WTC11 (cell line): ENCODE results near the gene IL1RAP. TPM values are rescaled to one million over a fixed set of nuclear protein-coding genes. Genes with fewer than 3 reads are reported as not detected.

ENCODE experiments used
- ATAC-seq: fragments of 200-7000 bp; cut with Tn5 transposase; 2 replicates; pipeline ENCODE4 v1.10.0; 2021; ENCODE audit warnings: mild to moderate bottlenecking, moderate library complexity
- CTCF ChIA-PET: fragments of 300-600 bp; sonication (Branson Sonifier 250); formaldehyde crosslinking; loops from one replicate; lab custom pipeline; 2021; ENCODE audit warnings: antibody characterized with exemption; lab: Charles Lee
- POLR2A ChIA-PET: fragments of 350-600 bp; sonication (Branson Sonifier 250); formaldehyde crosslinking; loops from one replicate; lab custom pipeline; 2021; ENCODE audit warnings: antibody characterized with exemption; lab: Charles Lee
- DNase-seq: peaks from one replicate; pipeline ENCODE4 v3.0.0; 2021; ENCODE audit warnings: low spot score
- H3K27ac Mint-ChIP-seq: 2 replicates; pipeline ENCODE4 v1.8.0; 2021; ENCODE audit warnings: mixed read lengths
- H3K27me3 Mint-ChIP-seq: 2 replicates; pipeline ENCODE4 v1.8.0; 2021; ENCODE audit warnings: low read depth, mild to moderate bottlenecking, moderate library complexity, mixed read lengths
- H3K36me3 Mint-ChIP-seq: 2 replicates; pipeline ENCODE4 v1.8.0; 2021; ENCODE audit warnings: mixed read lengths
- H3K4me1 Mint-ChIP-seq: 2 replicates; pipeline ENCODE4 v1.8.0; 2022; ENCODE audit warnings: mixed read lengths
- H3K4me3 Mint-ChIP-seq: 2 replicates; pipeline ENCODE4 v1.8.0; 2021; ENCODE audit warnings: mild to moderate bottlenecking, moderate library complexity, mixed read lengths
- H3K9me3 Mint-ChIP-seq: 2 replicates; pipeline ENCODE4 v1.8.0; 2021; ENCODE audit warnings: mixed read lengths
- GABPB1 ChIP-seq: sonication (generic); formaldehyde crosslinking; IDR thresholded peaks from 2 replicates; pipeline ENCODE4 v1.8.1; 2023; ENCODE audit warnings: mild to moderate bottlenecking, missing genetic modification reagents
- JAZF1 ChIP-seq: fragments of 250-450 bp; sonication (Bioruptor Pico); IDR thresholded peaks from 2 replicates; pipeline ENCODE4 v1.9.0; 2021; ENCODE audit warnings: moderate library complexity, mild to moderate bottlenecking, inconsistent platforms
- NFATC4 ChIP-seq: fragments of 250-450 bp; sonication (Bioruptor Pico); IDR thresholded peaks from 2 replicates; pipeline ENCODE4 v1.9.0; 2021; ENCODE audit warnings: mild to moderate bottlenecking
- NR2C2 ChIP-seq: sonication (generic); formaldehyde crosslinking; IDR thresholded peaks from 2 replicates; pipeline ENCODE4 v1.8.0; 2022; ENCODE audit warnings: mild to moderate bottlenecking, missing genetic modification reagents
- SMAD3 ChIP-seq: sonication (generic); formaldehyde crosslinking; IDR thresholded peaks from 2 replicates; pipeline ENCODE4 v1.8.0; 2022; ENCODE audit warnings: missing genetic modification reagents, mild to moderate bottlenecking, borderline replicate concordance
- SMAD4 ChIP-seq: sonication (generic); formaldehyde crosslinking; IDR thresholded peaks from 2 replicates; pipeline ENCODE4 v1.8.0; 2022; ENCODE audit warnings: mild to moderate bottlenecking, missing genetic modification reagents
- SP1 ChIP-seq: sonication (generic); formaldehyde crosslinking; conservative IDR thresholded peaks from 2 replicates; pipeline ENCODE4 v1.8.1; 2022; ENCODE audit warnings: missing genetic modification reagents
- TCF7 ChIP-seq: sonication (generic); formaldehyde crosslinking; IDR thresholded peaks from 2 replicates; pipeline ENCODE4 v1.8.0; 2022; ENCODE audit warnings: mild to moderate bottlenecking, low read depth, missing genetic modification reagents, moderate library complexity
- ZNF219 ChIP-seq: sonication (generic); formaldehyde crosslinking; IDR thresholded peaks from 2 replicates; pipeline ENCODE4 v1.8.0; 2023; ENCODE audit warnings: missing genetic modification reagents, mild to moderate bottlenecking, borderline replicate concordance
- ZNF416 ChIP-seq: fragments of 250-450 bp; sonication (Bioruptor Pico); IDR thresholded peaks from 2 replicates; pipeline ENCODE4 v1.9.0; 2021; ENCODE audit warnings: mild to moderate bottlenecking, inconsistent platforms
- total RNA-seq: library from RNA; stranded (reverse); gene quantifications from 3 replicates; pipeline ENCODE4 v1.2.3, GENCODE V29; 2021
- TF ChIP-seq, protein P1 (sequence below): sonication (generic); formaldehyde crosslinking; IDR thresholded peaks from 2 replicates; pipeline ENCODE4 v1.8.0; 2023; ENCODE audit warnings: missing genetic modification reagents, mild to moderate bottlenecking, borderline replicate concordance
- TF ChIP-seq, protein P2 (sequence below): sonication (generic); formaldehyde crosslinking; IDR thresholded peaks from 2 replicates; pipeline ENCODE4 v1.8.1; 2022; ENCODE audit warnings: mild to moderate bottlenecking, moderate library complexity, missing genetic modification reagents
- TF ChIP-seq, protein P3 (sequence below): sonication (generic); formaldehyde crosslinking; IDR thresholded peaks from 2 replicates; pipeline ENCODE4 v1.8.0; 2023; ENCODE audit warnings: mild to moderate bottlenecking, missing genetic modification reagents
- TF ChIP-seq, protein P4 (sequence below): sonication (generic); formaldehyde crosslinking; IDR thresholded peaks from 2 replicates; pipeline ENCODE4 v1.8.1; 2022; ENCODE audit warnings: mild to moderate bottlenecking, missing genetic modification reagents, moderate library complexity, borderline replicate concordance
- TF ChIP-seq, protein P5 (sequence below): sonication (generic); formaldehyde crosslinking; conservative IDR thresholded peaks from 2 replicates; pipeline ENCODE4 v1.8.1; 2023; ENCODE audit warnings: mild to moderate bottlenecking, low read depth, missing genetic modification reagents, moderate library complexity

IL1RAP gene
- total RNA-seq, 1 experiment from 2014 or later, result 4.5 TPM

DNA sequence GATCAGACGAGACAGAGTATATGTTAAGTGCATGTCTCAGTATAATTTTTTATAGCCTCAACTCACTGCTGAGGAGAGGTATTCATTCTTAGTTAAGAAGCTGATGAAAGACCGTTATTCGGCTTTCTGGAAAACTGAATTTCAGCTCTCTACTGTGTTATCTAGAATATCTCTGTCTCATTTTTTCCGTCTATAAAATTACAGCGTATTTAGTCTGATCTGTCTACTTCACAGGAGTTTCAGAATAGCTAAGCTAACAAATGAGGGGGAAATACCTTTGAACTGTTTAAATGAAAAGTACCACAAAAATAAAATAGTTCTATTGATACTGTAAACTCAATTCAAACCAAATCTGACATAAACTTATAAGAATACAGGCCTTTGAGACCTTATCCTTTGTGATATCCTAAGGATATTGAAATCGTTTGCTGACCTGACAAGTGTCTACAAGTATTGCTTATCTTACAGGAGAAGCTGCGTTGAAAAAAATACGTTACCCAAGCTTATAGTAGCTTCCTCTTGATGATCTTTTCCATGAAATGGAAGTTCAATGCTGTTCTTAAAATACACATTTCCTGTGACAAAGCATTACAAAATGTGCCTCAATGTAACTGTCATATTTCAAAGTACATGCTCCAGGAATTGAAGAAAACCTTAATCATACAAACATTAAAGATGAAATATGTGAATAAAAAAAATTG is 104.6 kb downstream of the IL1RAP start:
- Mint-ChIP-seq H3K4me3 (no peak overlapping the region), H3K36me3 (no peaks in the 10 kb centered on the region), H3K27ac (no peak overlapping the region), H3K4me1 (peaks cover 15% of the 10 kb centered on the region), H3K9me3 (no peaks in the 10 kb centered on the region), H3K27me3 (no peaks in the 10 kb centered on the region)
- ATAC-seq (no peak), DNase-seq (no peak)
- TF ChIP-seq GABPB1 (CRISPR knock-in tag), result no peak
- TF ChIP-seq, protein P1, sequence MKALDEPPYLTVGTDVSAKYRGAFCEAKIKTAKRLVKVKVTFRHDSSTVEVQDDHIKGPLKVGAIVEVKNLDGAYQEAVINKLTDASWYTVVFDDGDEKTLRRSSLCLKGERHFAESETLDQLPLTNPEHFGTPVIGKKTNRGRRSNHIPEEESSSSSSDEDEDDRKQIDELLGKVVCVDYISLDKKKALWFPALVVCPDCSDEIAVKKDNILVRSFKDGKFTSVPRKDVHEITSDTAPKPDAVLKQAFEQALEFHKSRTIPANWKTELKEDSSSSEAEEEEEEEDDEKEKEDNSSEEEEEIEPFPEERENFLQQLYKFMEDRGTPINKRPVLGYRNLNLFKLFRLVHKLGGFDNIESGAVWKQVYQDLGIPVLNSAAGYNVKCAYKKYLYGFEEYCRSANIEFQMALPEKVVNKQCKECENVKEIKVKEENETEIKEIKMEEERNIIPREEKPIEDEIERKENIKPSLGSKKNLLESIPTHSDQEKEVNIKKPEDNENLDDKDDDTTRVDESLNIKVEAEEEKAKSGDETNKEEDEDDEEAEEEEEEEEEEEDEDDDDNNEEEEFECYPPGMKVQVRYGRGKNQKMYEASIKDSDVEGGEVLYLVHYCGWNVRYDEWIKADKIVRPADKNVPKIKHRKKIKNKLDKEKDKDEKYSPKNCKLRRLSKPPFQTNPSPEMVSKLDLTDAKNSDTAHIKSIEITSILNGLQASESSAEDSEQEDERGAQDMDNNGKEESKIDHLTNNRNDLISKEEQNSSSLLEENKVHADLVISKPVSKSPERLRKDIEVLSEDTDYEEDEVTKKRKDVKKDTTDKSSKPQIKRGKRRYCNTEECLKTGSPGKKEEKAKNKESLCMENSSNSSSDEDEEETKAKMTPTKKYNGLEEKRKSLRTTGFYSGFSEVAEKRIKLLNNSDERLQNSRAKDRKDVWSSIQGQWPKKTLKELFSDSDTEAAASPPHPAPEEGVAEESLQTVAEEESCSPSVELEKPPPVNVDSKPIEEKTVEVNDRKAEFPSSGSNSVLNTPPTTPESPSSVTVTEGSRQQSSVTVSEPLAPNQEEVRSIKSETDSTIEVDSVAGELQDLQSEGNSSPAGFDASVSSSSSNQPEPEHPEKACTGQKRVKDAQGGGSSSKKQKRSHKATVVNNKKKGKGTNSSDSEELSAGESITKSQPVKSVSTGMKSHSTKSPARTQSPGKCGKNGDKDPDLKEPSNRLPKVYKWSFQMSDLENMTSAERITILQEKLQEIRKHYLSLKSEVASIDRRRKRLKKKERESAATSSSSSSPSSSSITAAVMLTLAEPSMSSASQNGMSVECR (CRISPR knock-in tag), result no peak
- no peak for TF ChIP-seq ZNF416 (CRISPR knock-in tag)
- TF ChIP-seq, protein P2, sequence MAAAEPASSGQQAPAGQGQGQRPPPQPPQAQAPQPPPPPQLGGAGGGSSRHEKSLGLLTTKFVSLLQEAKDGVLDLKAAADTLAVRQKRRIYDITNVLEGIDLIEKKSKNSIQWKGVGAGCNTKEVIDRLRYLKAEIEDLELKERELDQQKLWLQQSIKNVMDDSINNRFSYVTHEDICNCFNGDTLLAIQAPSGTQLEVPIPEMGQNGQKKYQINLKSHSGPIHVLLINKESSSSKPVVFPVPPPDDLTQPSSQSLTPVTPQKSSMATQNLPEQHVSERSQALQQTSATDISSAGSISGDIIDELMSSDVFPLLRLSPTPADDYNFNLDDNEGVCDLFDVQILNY, result no peak
- no peak for TF ChIP-seq SP1 (CRISPR knock-in tag)
- TF ChIP-seq, protein P3, sequence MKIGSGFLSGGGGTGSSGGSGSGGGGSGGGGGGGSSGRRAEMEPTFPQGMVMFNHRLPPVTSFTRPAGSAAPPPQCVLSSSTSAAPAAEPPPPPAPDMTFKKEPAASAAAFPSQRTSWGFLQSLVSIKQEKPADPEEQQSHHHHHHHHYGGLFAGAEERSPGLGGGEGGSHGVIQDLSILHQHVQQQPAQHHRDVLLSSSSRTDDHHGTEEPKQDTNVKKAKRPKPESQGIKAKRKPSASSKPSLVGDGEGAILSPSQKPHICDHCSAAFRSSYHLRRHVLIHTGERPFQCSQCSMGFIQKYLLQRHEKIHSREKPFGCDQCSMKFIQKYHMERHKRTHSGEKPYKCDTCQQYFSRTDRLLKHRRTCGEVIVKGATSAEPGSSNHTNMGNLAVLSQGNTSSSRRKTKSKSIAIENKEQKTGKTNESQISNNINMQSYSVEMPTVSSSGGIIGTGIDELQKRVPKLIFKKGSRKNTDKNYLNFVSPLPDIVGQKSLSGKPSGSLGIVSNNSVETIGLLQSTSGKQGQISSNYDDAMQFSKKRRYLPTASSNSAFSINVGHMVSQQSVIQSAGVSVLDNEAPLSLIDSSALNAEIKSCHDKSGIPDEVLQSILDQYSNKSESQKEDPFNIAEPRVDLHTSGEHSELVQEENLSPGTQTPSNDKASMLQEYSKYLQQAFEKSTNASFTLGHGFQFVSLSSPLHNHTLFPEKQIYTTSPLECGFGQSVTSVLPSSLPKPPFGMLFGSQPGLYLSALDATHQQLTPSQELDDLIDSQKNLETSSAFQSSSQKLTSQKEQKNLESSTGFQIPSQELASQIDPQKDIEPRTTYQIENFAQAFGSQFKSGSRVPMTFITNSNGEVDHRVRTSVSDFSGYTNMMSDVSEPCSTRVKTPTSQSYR, result no peak
- TF ChIP-seq, protein P4, sequence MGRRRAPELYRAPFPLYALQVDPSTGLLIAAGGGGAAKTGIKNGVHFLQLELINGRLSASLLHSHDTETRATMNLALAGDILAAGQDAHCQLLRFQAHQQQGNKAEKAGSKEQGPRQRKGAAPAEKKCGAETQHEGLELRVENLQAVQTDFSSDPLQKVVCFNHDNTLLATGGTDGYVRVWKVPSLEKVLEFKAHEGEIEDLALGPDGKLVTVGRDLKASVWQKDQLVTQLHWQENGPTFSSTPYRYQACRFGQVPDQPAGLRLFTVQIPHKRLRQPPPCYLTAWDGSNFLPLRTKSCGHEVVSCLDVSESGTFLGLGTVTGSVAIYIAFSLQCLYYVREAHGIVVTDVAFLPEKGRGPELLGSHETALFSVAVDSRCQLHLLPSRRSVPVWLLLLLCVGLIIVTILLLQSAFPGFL (CRISPR knock-in tag), result no peak
- POLR2A ChIA-PET, result no interaction called here
- CTCF ChIA-PET, result no interaction called here

DNA sequence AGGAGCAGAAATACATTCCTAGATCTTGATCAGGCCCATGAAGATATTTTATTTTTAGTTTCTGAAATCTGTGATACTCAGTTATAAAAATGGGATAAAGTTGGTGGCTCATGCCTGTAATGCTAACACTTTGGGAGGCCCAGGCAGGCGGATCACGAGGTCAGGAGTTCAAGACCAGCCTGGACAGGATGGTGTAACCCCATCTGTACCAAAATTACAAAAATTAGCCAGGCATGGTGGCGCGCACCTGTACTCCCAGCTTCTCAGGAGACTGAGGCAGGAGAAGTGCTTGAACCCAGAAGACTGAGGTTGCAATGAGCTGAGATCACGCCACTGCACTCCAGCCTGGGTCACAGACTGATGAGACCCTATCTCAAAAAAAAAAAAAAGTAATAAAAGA is 105.5 kb downstream of the IL1RAP start:
- peaks cover 15% of the 10 kb centered on the region for H3K4me1 Mint-ChIP-seq
- H3K27me3 Mint-ChIP-seq, result no peaks in the 10 kb centered on the region
- POLR2A ChIA-PET, result no interaction called here
- no peak overlapping the region for H3K27ac Mint-ChIP-seq
- no peak for DNase-seq
- no peak overlapping the region for H3K4me3 Mint-ChIP-seq
- no peak for ATAC-seq
- TF ChIP-seq TCF7 (CRISPR knock-in tag), result no peak
- TF ChIP-seq SMAD4, result no peak
- TF ChIP-seq NFATC4 (CRISPR knock-in tag), result no peak
- no peak for TF ChIP-seq SMAD3 (CRISPR knock-in tag)
- TF ChIP-seq JAZF1 (CRISPR knock-in tag), result no peak
- H3K36me3 Mint-ChIP-seq, result no peaks in the 10 kb centered on the region
- no peaks in the 10 kb centered on the region for H3K9me3 Mint-ChIP-seq
- CTCF ChIA-PET, result no interaction called here

DNA sequence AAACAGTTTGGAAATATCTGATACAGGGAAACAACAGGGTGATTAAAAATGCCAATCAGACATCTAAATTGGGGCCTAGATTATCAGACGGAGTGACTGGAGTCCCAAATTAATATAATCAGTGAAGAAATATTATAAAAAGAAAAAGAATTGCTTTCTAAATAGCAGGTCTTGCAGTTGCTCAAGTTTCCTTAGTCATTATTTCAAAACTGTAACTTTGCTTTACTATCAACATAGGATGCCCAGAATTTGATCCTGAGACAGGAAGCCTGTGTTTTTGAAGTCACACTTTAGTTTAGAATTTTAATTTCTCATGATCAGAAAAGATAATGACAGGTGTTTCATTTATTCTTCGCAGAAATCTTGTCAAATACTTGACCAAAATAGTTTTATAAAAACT is 105.9 kb downstream of the IL1RAP start:
- H3K9me3 Mint-ChIP-seq, result no peaks in the 10 kb centered on the region
- no peaks in the 10 kb centered on the region for H3K36me3 Mint-ChIP-seq
- no peak overlapping the region for H3K27ac Mint-ChIP-seq
- DNase-seq, result no peak
- no peaks in the 10 kb centered on the region for H3K27me3 Mint-ChIP-seq
- ATAC-seq, result no peak
- CTCF ChIA-PET, result no interaction called here
- TF ChIP-seq ZNF219 (CRISPR knock-in tag) (no peak), SMAD3 (CRISPR knock-in tag) (no peak), NR2C2 (CRISPR knock-in tag) (no peak)
- TF ChIP-seq, protein P5, sequence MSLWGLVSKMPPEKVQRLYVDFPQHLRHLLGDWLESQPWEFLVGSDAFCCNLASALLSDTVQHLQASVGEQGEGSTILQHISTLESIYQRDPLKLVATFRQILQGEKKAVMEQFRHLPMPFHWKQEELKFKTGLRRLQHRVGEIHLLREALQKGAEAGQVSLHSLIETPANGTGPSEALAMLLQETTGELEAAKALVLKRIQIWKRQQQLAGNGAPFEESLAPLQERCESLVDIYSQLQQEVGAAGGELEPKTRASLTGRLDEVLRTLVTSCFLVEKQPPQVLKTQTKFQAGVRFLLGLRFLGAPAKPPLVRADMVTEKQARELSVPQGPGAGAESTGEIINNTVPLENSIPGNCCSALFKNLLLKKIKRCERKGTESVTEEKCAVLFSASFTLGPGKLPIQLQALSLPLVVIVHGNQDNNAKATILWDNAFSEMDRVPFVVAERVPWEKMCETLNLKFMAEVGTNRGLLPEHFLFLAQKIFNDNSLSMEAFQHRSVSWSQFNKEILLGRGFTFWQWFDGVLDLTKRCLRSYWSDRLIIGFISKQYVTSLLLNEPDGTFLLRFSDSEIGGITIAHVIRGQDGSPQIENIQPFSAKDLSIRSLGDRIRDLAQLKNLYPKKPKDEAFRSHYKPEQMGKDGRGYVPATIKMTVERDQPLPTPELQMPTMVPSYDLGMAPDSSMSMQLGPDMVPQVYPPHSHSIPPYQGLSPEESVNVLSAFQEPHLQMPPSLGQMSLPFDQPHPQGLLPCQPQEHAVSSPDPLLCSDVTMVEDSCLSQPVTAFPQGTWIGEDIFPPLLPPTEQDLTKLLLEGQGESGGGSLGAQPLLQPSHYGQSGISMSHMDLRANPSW, result no peak
- POLR2A ChIA-PET, result no interaction called here
- peaks cover 15% of the 10 kb centered on the region for H3K4me1 Mint-ChIP-seq
- no peak overlapping the region for H3K4me3 Mint-ChIP-seq
